OCI-LY3 (cell line): ENCODE data around the gene MEOX1.

Experiments used
- H2AFZ ChIP-seq: fragments of 200-600, 300-600 bp; shearing (Covaris generic); 2 replicates; pipeline ENCODE4 v1.6.0; 2014; ENCODE audit warnings: antibody characterized with exemption, low read depth, low read length
- H3K27ac ChIP-seq: fragments of 200-600, 300-600 bp; sonication (generic); 2 replicates; pipeline ENCODE4 v1.5.1; 2014; ENCODE audit warnings: mild to moderate bottlenecking, low read length, moderate library complexity, mixed read lengths
- H3K27me3 ChIP-seq: fragments of 200-600, 300-600 bp; sonication (generic); 2 replicates; pipeline ENCODE4 v1.6.1; 2014; ENCODE audit warnings: low read depth, low read length, mixed read lengths
- H3K36me3 ChIP-seq: fragments of 200-600, 300-600 bp; sonication (generic); replicated peaks from 2 replicates; pipeline ENCODE3; 2014; ENCODE audit warnings: low read depth, low read length, mixed read lengths
- H3K4me1 ChIP-seq: fragments of 300-600, 200-600 bp; sonication (generic); 2 replicates; pipeline ENCODE4 v1.6.1; 2014; ENCODE audit warnings: low read length, mixed read lengths
- H3K4me2 ChIP-seq: fragments of 200-600, 300-600 bp; sonication (generic); 2 replicates; pipeline ENCODE4 v1.6.1; 2014; ENCODE audit warnings: low read length, mixed read lengths
- H3K4me3 ChIP-seq: fragments of 300-600, 200-600 bp; sonication (generic); 2 replicates; pipeline ENCODE4 v1.5.1; 2014; ENCODE audit warnings: antibody characterized with exemption, mild to moderate bottlenecking, low read length, moderate library complexity
- H3K79me2 ChIP-seq: fragments of 300-600, 200-600 bp; shearing (Covaris generic); 2 replicates; pipeline ENCODE4 v1.6.1; 2014; ENCODE audit warnings: mild to moderate bottlenecking, low read length, mixed read lengths
- H3K9ac ChIP-seq: fragments of 300-600, 200-600 bp; shearing (Covaris generic); 2 replicates; pipeline ENCODE4 v1.6.0; 2014; ENCODE audit warnings: mild to moderate bottlenecking, low read length, moderate library complexity
- H3K9me3 ChIP-seq: fragments of 200-600, 300-600 bp; shearing (Covaris generic); 2 replicates; pipeline ENCODE4 v1.6.1; 2014; ENCODE audit warnings: low read length, mixed read lengths; ENCODE audit not compliant: insufficient read depth
- H4K20me1 ChIP-seq: fragments of 200-600, 300-600 bp; sonication (generic); 2 replicates; pipeline ENCODE4 v1.6.1; 2016; ENCODE audit warnings: low read length, mixed read lengths; ENCODE audit not compliant: insufficient read depth
- CTCF ChIP-seq: fragments of 200-600, 300-600 bp; sonication (generic); IDR thresholded peaks from 2 replicates; pipeline ENCODE4 v1.5.1; 2014; ENCODE audit warnings: antibody characterized with exemption, low read length, low read depth
- EZH2phosphoT487 ChIP-seq: fragments of 200-600 bp; shearing (Covaris generic); IDR thresholded peaks from 2 replicates; pipeline ENCODE4 v1.6.1; 2018; ENCODE audit warnings: antibody characterized with exemption, mixed run types, low read depth

MEOX1 gene

GRCh38 chr17:43706235-43706634, 44.5 kb upstream of the MEOX1 start:
- Histone ChIP-seq H3K4me2 (no peak overlapping the region), H4K20me1 (no peaks in the 10 kb centered on the region), H3K4me1 (no peaks in the 10 kb centered on the region), H3K4me3 (no peak overlapping the region), H3K36me3 (no peaks in the 10 kb centered on the region), H3K9ac (no peak overlapping the region), H3K79me2 (no peaks in the 10 kb centered on the region), H3K27me3 (no peaks in the 10 kb centered on the region; the same call in 1 of the 2 replicates), H3K27ac (no peak overlapping the region), H2AFZ (no peak overlapping the region), H3K9me3 (no peaks in the 10 kb centered on the region)
- TF ChIP-seq CTCF: no peak
- no peak for TF ChIP-seq EZH2phosphoT487

GRCh38 chr17:43703630-43704029, 41.9 kb upstream of the MEOX1 start:
- H2AFZ ChIP-seq: no peak overlapping the region
- no peaks in the 10 kb centered on the region for H3K4me1 ChIP-seq
- H3K9ac ChIP-seq: no peak overlapping the region
- H3K27me3 ChIP-seq: peaks cover 9% of the 10 kb centered on the region
- TF ChIP-seq EZH2phosphoT487 (no peak), CTCF (no peak)
- H3K36me3 ChIP-seq: no peaks in the 10 kb centered on the region
- H3K79me2 ChIP-seq: no peaks in the 10 kb centered on the region
- H3K4me3 ChIP-seq: no peak overlapping the region
- no peak overlapping the region for H3K4me2 ChIP-seq
- H3K9me3 ChIP-seq: no peaks in the 10 kb centered on the region
- H4K20me1 ChIP-seq: no peaks in the 10 kb centered on the region
- H3K27ac ChIP-seq: no peak overlapping the region

- H3K36me3 ChIP-seq: no peaks in the 10 kb centered on the region
- H4K20me1 ChIP-seq: no peaks in the 10 kb centered on the region
- no peaks in the 10 kb centered on the region for H3K4me1 ChIP-seq
- H3K79me2 ChIP-seq: no peaks in the 10 kb centered on the region
- no peak overlapping the region for H3K9ac ChIP-seq
- no peak overlapping the region for H3K4me3 ChIP-seq
- no peak for TF ChIP-seq EZH2phosphoT487
- TF ChIP-seq CTCF: no peak
- H2AFZ ChIP-seq: no peak overlapping the region
- no peak overlapping the region for H3K4me2 ChIP-seq
- no peaks in the 10 kb centered on the region for H3K9me3 ChIP-seq
- peaks cover 9% of the 10 kb centered on the region for H3K27me3 ChIP-seq
- H3K27ac ChIP-seq: no peak overlapping the region
These were observed 40.9 kb upstream of the MEOX1 start for GRCh38 chr17:43702637-43703036.

GRCh38 chr17:43701318-43701743, 39.6 kb upstream of the MEOX1 start:
- Histone ChIP-seq H3K36me3 (no peaks in the 10 kb centered on the region), H3K27me3 (peaks cover 9% of the 10 kb centered on the region), H3K4me1 (no peaks in the 10 kb centered on the region), H2AFZ (no peak overlapping the region), H3K27ac (no peak overlapping the region), H3K9me3 (no peaks in the 10 kb centered on the region), H3K4me3 (no peak overlapping the region), H3K9ac (no peak overlapping the region), H4K20me1 (no peaks in the 10 kb centered on the region), H3K4me2 (no peak overlapping the region), H3K79me2 (no peaks in the 10 kb centered on the region)
- TF ChIP-seq EZH2phosphoT487 (no peak), CTCF (no peak)
